Mucosa of stomach (tissue), 1 donor: ENCODE measurements around the gene TMEM37.
"Not testable (repeated sequence)": the region's sequence is repeated elsewhere in the genome, so short reads cannot be mapped to it uniquely, and the experiment has no call there.

Experiments used
- H3K27me3 ChIP-seq: one replicate; pipeline ENCODE4 v1.7.0; 2013; ENCODE audit warnings: mild to moderate bottlenecking, low read length; ENCODE audit not compliant: control insufficient read depth, insufficient read depth
- H3K36me3 ChIP-seq: one replicate; pipeline ENCODE4 v1.7.0; 2013; ENCODE audit warnings: low read length; ENCODE audit not compliant: control insufficient read depth, insufficient read depth
- H3K4me1 ChIP-seq: one replicate; pipeline ENCODE4 v1.7.0; 2013; ENCODE audit warnings: mild to moderate bottlenecking, low read length; ENCODE audit not compliant: control insufficient read depth, insufficient read depth
- H3K4me3 ChIP-seq: one replicate; pipeline ENCODE4 v1.7.0; 2013; ENCODE audit warnings: low read length
- H3K9ac ChIP-seq: one replicate; pipeline ENCODE4 v1.7.0; 2013; ENCODE audit warnings: mild to moderate bottlenecking, low read length, moderate library complexity
- H3K9me3 ChIP-seq: one replicate; pipeline ENCODE4 v1.7.0; 2013; ENCODE audit warnings: mild to moderate bottlenecking, low read length, moderate library complexity; ENCODE audit not compliant: control insufficient read depth
- donor health status: Pancreatic carcinoma.

TMEM37 gene

GRCh38 chr2:119403618-119404017 lies 28.0 kb upstream of the TMEM37 start:
- not testable (repeated sequence) for H3K4me3 ChIP-seq, H3K9me3 ChIP-seq, H3K27me3 ChIP-seq, H3K36me3 ChIP-seq, H3K9ac ChIP-seq
- peaks cover 24% of the 10 kb centered on the region for H3K4me1 ChIP-seq

- Histone ChIP-seq H3K4me3 (no peak overlapping the region), H3K9ac (no peak overlapping the region)
Measured at GRCh38 chr2:119405151-119405550, 26.5 kb upstream of the TMEM37 start.

GRCh38 chr2:119407430-119408220 lies 24.0 kb upstream of the TMEM37 start:
- Histone ChIP-seq H3K9me3 (no peaks in the 10 kb centered on the region), H3K4me3 (no peak overlapping the region), H3K27me3 (no peaks in the 10 kb centered on the region), H3K36me3 (no peaks in the 10 kb centered on the region), H3K9ac (peak overlapping the region; percentile 2), H3K4me1 (peaks cover 20% of the 10 kb centered on the region)

More at GRCh38 chr2:119405151-119405550, 26.5 kb upstream of the TMEM37 start:
- H3K4me1 ChIP-seq, result peaks cover 24% of the 10 kb centered on the region
- no peaks in the 10 kb centered on the region for H3K27me3 ChIP-seq
- no peaks in the 10 kb centered on the region for H3K36me3 ChIP-seq
- no peaks in the 10 kb centered on the region for H3K9me3 ChIP-seq

GRCh38 chr2:119408221-119408619 lies 23.4 kb upstream of the TMEM37 start:
- Histone ChIP-seq H3K27me3 (no peaks in the 10 kb centered on the region), H3K4me1 (peaks cover 14% of the 10 kb centered on the region), H3K9ac (no peak overlapping the region), H3K9me3 (no peaks in the 10 kb centered on the region), H3K36me3 (no peaks in the 10 kb centered on the region), H3K4me3 (no peak overlapping the region)

GRCh38 chr2:119409506-119409905 lies 22.1 kb upstream of the TMEM37 start:
- Histone ChIP-seq H3K27me3 (no peaks in the 10 kb centered on the region), H3K9me3 (no peaks in the 10 kb centered on the region), H3K9ac (no peak overlapping the region), H3K4me1 (peaks cover 12% of the 10 kb centered on the region), H3K36me3 (no peaks in the 10 kb centered on the region), H3K4me3 (no peak overlapping the region)

GRCh38 chr2:119414894-119415293 lies 16.8 kb upstream of the TMEM37 start:
- no peaks in the 10 kb centered on the region for H3K36me3 ChIP-seq
- H3K4me1 ChIP-seq, result peaks cover 3% of the 10 kb centered on the region
- H3K9me3 ChIP-seq, result no peaks in the 10 kb centered on the region
- H3K9ac ChIP-seq, result no peak overlapping the region
- H3K4me3 ChIP-seq, result no peak overlapping the region
- H3K27me3 ChIP-seq, result no peaks in the 10 kb centered on the region

- Histone ChIP-seq H3K4me1 (peaks cover 8% of the 10 kb centered on the region), H3K36me3 (no peaks in the 10 kb centered on the region), H3K27me3 (no peaks in the 10 kb centered on the region), H3K9ac (no peak overlapping the region), H3K9me3 (no peaks in the 10 kb centered on the region), H3K4me3 (no peak overlapping the region)
Measured at GRCh38 chr2:119415630-119416029, 16.0 kb upstream of the TMEM37 start.

- Histone ChIP-seq H3K4me1 (peaks cover 16% of the 10 kb centered on the region), H3K9me3 (no peaks in the 10 kb centered on the region), H3K27me3 (no peaks in the 10 kb centered on the region), H3K9ac (no peak overlapping the region), H3K36me3 (no peaks in the 10 kb centered on the region), H3K4me3 (no peak overlapping the region)
Measured at GRCh38 chr2:119416299-119416923, 15.2 kb upstream of the TMEM37 start.

GRCh38 chr2:119417908-119418307 lies 13.7 kb upstream of the TMEM37 start:
- H3K9ac ChIP-seq, result no peak overlapping the region
- H3K27me3 ChIP-seq, result no peaks in the 10 kb centered on the region
- H3K9me3 ChIP-seq, result no peaks in the 10 kb centered on the region
- no peak overlapping the region for H3K4me3 ChIP-seq
- no peaks in the 10 kb centered on the region for H3K36me3 ChIP-seq
- peaks cover 31% of the 10 kb centered on the region for H3K4me1 ChIP-seq

GRCh38 chr2:119419065-119419464 lies 12.6 kb upstream of the TMEM37 start:
- Histone ChIP-seq H3K4me3 (no peak overlapping the region), H3K27me3 (no peaks in the 10 kb centered on the region), H3K36me3 (no peaks in the 10 kb centered on the region), H3K4me1 (peaks cover 42% of the 10 kb centered on the region), H3K9me3 (no peaks in the 10 kb centered on the region), H3K9ac (no peak overlapping the region)

- H3K9me3 ChIP-seq, result no peaks in the 10 kb centered on the region
- peaks cover 48% of the 10 kb centered on the region for H3K4me1 ChIP-seq
- H3K36me3 ChIP-seq, result no peaks in the 10 kb centered on the region
- no peaks in the 10 kb centered on the region for H3K27me3 ChIP-seq
- H3K9ac ChIP-seq, result no peak overlapping the region
- peak overlapping the region; percentile 5 for H3K4me3 ChIP-seq
Measured at GRCh38 chr2:119419803-119420508, 11.7 kb upstream of the TMEM37 start.

GRCh38 chr2:119421304-119421703 lies 10.3 kb upstream of the TMEM37 start:
- Histone ChIP-seq H3K4me1 (peaks cover 62% of the 10 kb centered on the region), H3K9ac (no peak overlapping the region), H3K4me3 (no peak overlapping the region), H3K27me3 (no peaks in the 10 kb centered on the region), H3K9me3 (no peaks in the 10 kb centered on the region), H3K36me3 (no peaks in the 10 kb centered on the region)
